Panc1 (cell line): ENCODE measurements around the gene RPA4. TPM values are rescaled to one million over a fixed set of nuclear protein-coding genes. Genes with fewer than 3 reads are reported as not detected.

Experiments used
- ATAC-seq: fragments of 200-7000 bp; cut with Tn5 transposase; 2 replicates; pipeline ENCODE4 v1.9.1; 2020; ENCODE audit warnings: mild to moderate bottlenecking, moderate library complexity
- BruUV-seq: library from RNA; stranded (reverse); fragments of 400-500 nt; replicated peaks from 2 replicates; lab custom pipeline; 2021; lab: Mats Ljungman, UMichigan
- CTCF ChIA-PET: fragments of 300-600 bp; sonication (Branson Sonifier 250); formaldehyde crosslinking; loops from one replicate; lab custom pipeline; 2022; ENCODE audit warnings: antibody characterized with exemption; lab: Charles Lee
- POLR2A ChIA-PET: fragments of 300-600 bp; sonication (Branson Sonifier 250); formaldehyde crosslinking; loops from one replicate; lab custom pipeline; 2022; ENCODE audit warnings: antibody characterized with exemption; lab: Charles Lee
- DNase-seq: peaks from one replicate; pipeline ENCODE4 v3.0.0-alpha.2; 2010; ENCODE audit warnings: low read depth, low spot score
- H3K27ac ChIP-seq: 2 replicates; pipeline ENCODE4 v1.5.1; 2011; ENCODE audit warnings: mild to moderate bottlenecking, low read length, inconsistent platforms
- H3K27me3 ChIP-seq: fragments of 200-500 bp; sonication (Bioruptor generic); 2 replicates; pipeline ENCODE4 v1.6.0; 2014; ENCODE audit warnings: low read length, inconsistent platforms; ENCODE audit not compliant: control insufficient read depth, insufficient read depth
- H3K36me3 ChIP-seq: fragments of 200-500 bp; sonication (Bioruptor generic); 2 replicates; pipeline ENCODE4 v1.5.1; 2014; ENCODE audit warnings: inconsistent platforms, mild to moderate bottlenecking, low read length, moderate library complexity; ENCODE audit not compliant: control insufficient read depth, insufficient read depth
- H3K4me1 ChIP-seq: 2 replicates; pipeline ENCODE4 v1.5.1; 2011; ENCODE audit warnings: inconsistent platforms, mild to moderate bottlenecking, low read length, moderate library complexity; ENCODE audit not compliant: control insufficient read depth, insufficient read depth
- H3K4me3 ChIP-seq, 2 experiments: 2 replicates each; pipeline ENCODE4 v1.5.1; 2011 to 2012; ENCODE audit warnings: low read depth in 2 of 2, low read length in 2 of 2, mild to moderate bottlenecking in 2 of 2, inconsistent platforms in 1 of 2, moderate library complexity in 1 of 2
- H3K9me3 ChIP-seq: fragments of 200-500 bp; sonication (Bioruptor generic); 2 replicates; pipeline ENCODE4 v1.5.1; 2014; ENCODE audit warnings: low read depth, mild to moderate bottlenecking, inconsistent platforms, low read length, moderate library complexity; ENCODE audit not compliant: control insufficient read depth, insufficient read depth
- CTCF ChIP-seq: fragments of 450-650 bp; IDR thresholded peaks from 2 replicates; pipeline ENCODE4 v1.5.1; 2017; ENCODE audit warnings: mild to moderate bottlenecking
- POLR2AphosphoS5 ChIP-seq: IDR thresholded peaks from 2 replicates; pipeline ENCODE4 v1.6.1; 2012; ENCODE audit warnings: mild to moderate bottlenecking, low read depth, low read length, moderate library complexity
- REST ChIP-seq, 2 experiments: IDR thresholded peaks; 2 replicates each; pipeline ENCODE4 v1.6.1; 2011 to 2012; ENCODE audit warnings: low read depth in 2 of 2, control low read depth in 1 of 2, low read length in 1 of 2, mild to moderate bottlenecking in 1 of 2, moderate library complexity in 1 of 2; ENCODE audit not compliant: insufficient read depth in 1 of 2
- SIN3A ChIP-seq: IDR thresholded peaks from 2 replicates; pipeline ENCODE4 v1.6.1; 2012; ENCODE audit warnings: low read depth, mild to moderate bottlenecking, low read length, moderate library complexity, borderline replicate concordance; ENCODE audit not compliant: insufficient read depth
- TCF7L2 ChIP-seq: IDR thresholded peaks from 2 replicates; pipeline ENCODE4 v1.6.1; 2011; ENCODE audit warnings: mild to moderate bottlenecking, low read depth, low read length, inconsistent platforms
- in situ Hi-C: cut with HindIII; loops from 2 replicates; pipeline ENCODE4 v1.10.0; 2016; ENCODE audit warnings: low sequenced_read_pairs, low pct_unique_long_range_greater_than_20kb
- intact Hi-C: fragments of 100-400 bp; cut with micrococcal nuclease; formaldehyde crosslinking; loops from one replicate; pipeline ENCODE4 v1.10.0; 2022; ENCODE audit not compliant: unreplicated experiment
- total RNA-seq: library from RNA; stranded (reverse); gene quantifications from one replicate; pipeline ENCODE4 v1.2.1, GENCODE V29; 2021; ENCODE audit not compliant: unreplicated experiment

Gene RPA4
- total RNA-seq, 1 experiment from 2014 or later = 0.23 TPM

- ChIA-PET POLR2A (no interaction called here), CTCF (no interaction called here)
- no peaks in the 10 kb centered on the region for H3K36me3 ChIP-seq
- no peak overlapping the region for H3K4me3 ChIP-seq
- intact Hi-C loops = no loop called here
- ATAC-seq (no peak), DNase-seq (no peak)
- TF ChIP-seq CTCF (no peak), POLR2AphosphoS5 (no peak), SIN3A (no peak), REST (IDR thresholded peaks at IDR 0.05; ENCODE audit: insufficient read depth in 1 of 2, low read depth in 2 of 2, low read length in 1 of 2) (no peak)
- H3K27ac ChIP-seq = no peak overlapping the region
- no peaks in the 10 kb centered on the region for H3K9me3 ChIP-seq
- in situ Hi-C loops = no loop called here
- H3K4me1 ChIP-seq = no peaks in the 10 kb centered on the region
- no peaks in the 10 kb centered on the region for H3K27me3 ChIP-seq
- BruUV-seq = no TSS peak
Observed at GRCh38 chrX:96906741-96907140, 23.0 kb downstream of the RPA4 start.

GRCh38 chrX:96907516-96908272, 24.0 kb downstream of the RPA4 start:
- CTCF ChIA-PET = no interaction called here
- intact Hi-C loops = no loop called here
- no peaks in the 10 kb centered on the region for H3K4me1 ChIP-seq
- ATAC-seq (no peak), DNase-seq (no peak)
- TF ChIP-seq REST (IDR thresholded peaks at IDR 0.05; ENCODE audit: insufficient read depth in 1 of 2, low read depth in 2 of 2, low read length in 1 of 2) (no peak), SIN3A (no peak), CTCF (no peak), POLR2AphosphoS5 (no peak), TCF7L2 (no peak)
- BruUV-seq = no TSS peak
- H3K36me3 ChIP-seq = no peaks in the 10 kb centered on the region
- H3K9me3 ChIP-seq = no peaks in the 10 kb centered on the region
- no peaks in the 10 kb centered on the region for H3K27me3 ChIP-seq
- H3K4me3 ChIP-seq = no peak overlapping the region
- POLR2A ChIA-PET = interaction anchor here (0.7 kb wide), 1 partner anchor 22 kb away, joined by 3 read pairs; no protein-coding TSS in a partner anchor
- in situ Hi-C loops = no loop called here
- H3K27ac ChIP-seq = no peak overlapping the region
